SK-N-SH (cell line): ENCODE results near the gene DEPDC5. TPM values are rescaled to one million over a fixed set of nuclear protein-coding genes. Genes with fewer than 3 reads are reported as not detected.

Source experiments
- CTCF ChIA-PET: fragments of 300-600, 350-600 bp; formaldehyde crosslinking; extraction: SDS; loops from one replicate; lab custom pipeline; 2021; lab: Yijun Ruan, JAX
- POLR2A ChIA-PET: fragments of 350-600 bp; sonication (Branson Sonifier 250); formaldehyde crosslinking; extraction: SDS; loops from one replicate; lab custom pipeline; 2020; ENCODE audit warnings: antibody characterized with exemption, inconsistent platforms; lab: Yijun Ruan, JAX
- DNase-seq: peaks from one replicate; pipeline ENCODE4 v3.0.0; 2012
- H2AFZ ChIP-seq: fragments of 200-600 bp; sonication (generic); 2 replicates; pipeline ENCODE4 v1.8.1; 2016; ENCODE audit warnings: antibody characterized with exemption, mild to moderate bottlenecking, low read depth
- H3F3A ChIP-seq: fragments of 200-600 bp; sonication (generic); replicated peaks from 2 replicates; pipeline ENCODE3; 2016; ENCODE audit warnings: antibody characterized with exemption, mild to moderate bottlenecking; ENCODE audit not compliant: insufficient read depth
- H3K27ac ChIP-seq, 2 experiments: fragments of 200-500 bp in 1 of 2; fragments of 200-600 bp in 1 of 2; sonication (Bioruptor generic) in 1 of 2; sonication (generic), shearing (Covaris generic) in 1 of 2; 2 replicates each; pipeline versions ENCODE4 v1.5.1 to v1.6.1; 2014 to 2016; ENCODE audit warnings: low read depth in 2 of 2, inconsistent platforms in 1 of 2, low read length in 1 of 2, mild to moderate bottlenecking in 1 of 2, mixed read lengths in 1 of 2
- H3K27me3 ChIP-seq: fragments of 200-600 bp; sonication (generic), shearing (Covaris generic); 2 replicates; pipeline ENCODE4 v1.6.1; 2016; ENCODE audit warnings: mixed run types; ENCODE audit not compliant: insufficient read depth
- H3K36me3 ChIP-seq, 2 experiments: fragments of 200-500 bp in 1 of 2; fragments of 200-600 bp in 1 of 2; sonication (Bioruptor generic) in 1 of 2; sonication (generic) in 1 of 2; replicated peaks in 1 of 2; 2 replicates each; pipeline versions ENCODE3 to v1.5.1; 2014 to 2016; ENCODE audit warnings: low read length in 1 of 2, mild to moderate bottlenecking in 1 of 2; ENCODE audit not compliant: insufficient read depth in 2 of 2, control insufficient read depth in 1 of 2
- H3K4me1 ChIP-seq, 2 experiments: fragments of 200-500 bp in 1 of 2; fragments of 200-600 bp in 1 of 2; sonication (Bioruptor generic) in 1 of 2; sonication (generic), shearing (Covaris generic) in 1 of 2; 2 replicates each; pipeline versions ENCODE4 v1.5.1 to v1.6.1; 2014 to 2016; ENCODE audit warnings: low read depth in 1 of 2, low read length in 1 of 2, mixed run types in 1 of 2; ENCODE audit not compliant: insufficient read depth in 2 of 2, control insufficient read depth in 1 of 2
- H3K4me2 ChIP-seq: fragments of 200-600 bp; sonication (generic), shearing (Covaris generic); 2 replicates; pipeline ENCODE4 v1.6.1; 2017; ENCODE audit warnings: mixed run types
- H3K4me3 ChIP-seq, 2 experiments: fragments of 200-500 bp in 1 of 2; fragments of 200-600 bp in 1 of 2; sonication (Bioruptor generic) in 1 of 2; sonication (generic), shearing (Covaris generic) in 1 of 2; 2 replicates each; pipeline versions ENCODE4 v1.5.1 to v1.8.1; 2014 to 2016; ENCODE audit warnings: low read depth in 2 of 2, inconsistent platforms in 1 of 2, low read length in 1 of 2, mild to moderate bottlenecking in 1 of 2, mixed read lengths in 1 of 2, moderate library complexity in 1 of 2
- H3K79me2 ChIP-seq: fragments of 200-600 bp; sonication (generic); 2 replicates; pipeline ENCODE4 v1.8.1; 2017; ENCODE audit warnings: mild to moderate bottlenecking; ENCODE audit not compliant: insufficient read depth
- H3K9ac ChIP-seq: fragments of 200-600 bp; sonication (generic); 2 replicates; pipeline ENCODE4 v1.6.1; 2017; ENCODE audit warnings: mixed run types
- H3K9me2 ChIP-seq: fragments of 200-600 bp; sonication (generic); 2 replicates; pipeline ENCODE4 v1.6.1; 2017; ENCODE audit warnings: mixed run types
- H3K9me3 ChIP-seq: fragments of 200-600 bp; sonication (generic); 2 replicates; pipeline ENCODE4 v1.6.1; 2017; ENCODE audit warnings: mixed run types, mild to moderate bottlenecking, moderate library complexity
- H4K20me1 ChIP-seq: fragments of 200-600 bp; sonication (generic); 2 replicates; pipeline ENCODE4 v1.6.1; 2017; ENCODE audit warnings: mild to moderate bottlenecking, mixed run types; ENCODE audit not compliant: insufficient read depth
- CTCF ChIP-seq: fragments of 200-600 bp; sonication (generic); IDR thresholded peaks from 2 replicates; pipeline ENCODE4 v1.6.1; 2017; ENCODE audit warnings: antibody characterized with exemption, mild to moderate bottlenecking, moderate library complexity
- EP300 ChIP-seq, 2 experiments: IDR thresholded peaks; 2 replicates each; pipeline versions ENCODE4 v1.4.0 to v1.6.1; 2012; ENCODE audit warnings: borderline replicate concordance in 1 of 2, low read depth in 1 of 2, low read length in 1 of 2
- EZH2phosphoT487 ChIP-seq: fragments of 200-600 bp; sonication (generic); IDR thresholded peaks from 2 replicates; pipeline ENCODE4 v1.6.1; 2017; ENCODE audit warnings: low read depth, mixed run types, mild to moderate bottlenecking, antibody characterized with exemption, moderate library complexity, borderline replicate concordance
- FOSL2 ChIP-seq: IDR thresholded peaks from 2 replicates; pipeline ENCODE4 v1.4.0; 2012; ENCODE audit warnings: low read depth, mild to moderate bottlenecking, moderate library complexity, borderline replicate concordance
- FOXM1 ChIP-seq: IDR thresholded peaks from 2 replicates; pipeline ENCODE4 v1.4.0; 2012; ENCODE audit warnings: low read depth, mild to moderate bottlenecking
- GABPA ChIP-seq: IDR thresholded peaks from 2 replicates; pipeline ENCODE4 v1.4.0; 2012; ENCODE audit warnings: low read depth, mild to moderate bottlenecking
- IRF3 ChIP-seq: fragments of 150-350 bp; IDR thresholded peaks from 2 replicates; pipeline ENCODE4 v1.6.1; 2016; ENCODE audit warnings: mild to moderate bottlenecking, low read depth, low read length
- JUND ChIP-seq: IDR thresholded peaks from 2 replicates; pipeline ENCODE4 v1.4.0; 2012
- MAX ChIP-seq: IDR thresholded peaks from 2 replicates; pipeline ENCODE4 v1.4.0; 2012; ENCODE audit warnings: low read depth
- MEF2A ChIP-seq: IDR thresholded peaks from 2 replicates; pipeline ENCODE4 v1.4.0; 2012; ENCODE audit warnings: low read depth, borderline replicate concordance
- NFIC ChIP-seq: IDR thresholded peaks from 2 replicates; pipeline ENCODE4 v1.4.0; 2012; ENCODE audit warnings: borderline replicate concordance
- PBX3 ChIP-seq: IDR thresholded peaks from 2 replicates; pipeline ENCODE4; 2012
- RAD21 ChIP-seq: IDR thresholded peaks from 2 replicates; pipeline ENCODE4 v1.6.1; 2012; ENCODE audit warnings: mild to moderate bottlenecking, low read length
- REST ChIP-seq: IDR thresholded peaks from 2 replicates; pipeline ENCODE4 v1.6.1; 2012; ENCODE audit warnings: mild to moderate bottlenecking, low read depth, low read length, moderate library complexity
- RXRA ChIP-seq: IDR thresholded peaks from 2 replicates; pipeline ENCODE4 v1.4.0; 2012; ENCODE audit warnings: low read depth, mild to moderate bottlenecking, borderline replicate concordance
- SMC3 ChIP-seq: IDR thresholded peaks from 2 replicates; pipeline ENCODE4 v1.6.1; 2012; ENCODE audit warnings: low read depth, low read length, improper control_type of control experiment
- TAF1 ChIP-seq: IDR thresholded peaks from 2 replicates; pipeline ENCODE4 v1.6.1; 2012; ENCODE audit warnings: low read depth, mild to moderate bottlenecking, low read length, moderate library complexity, borderline replicate concordance
- TCF12 ChIP-seq: IDR thresholded peaks from 2 replicates; pipeline ENCODE4 v1.4.0; 2012
- TEAD4 ChIP-seq: IDR thresholded peaks from 2 replicates; pipeline ENCODE4 v1.4.0; 2012; ENCODE audit warnings: mild to moderate bottlenecking, borderline replicate concordance; ENCODE audit not compliant: insufficient read depth
- USF2 ChIP-seq: fragments of 150-350 bp; IDR thresholded peaks from 2 replicates; pipeline ENCODE4 v1.6.1; 2017; ENCODE audit warnings: antibody characterized with exemption, low read length, low read depth, borderline replicate concordance
- WGBS: methylation state at CpG from one replicate; pipeline ENCODE4 v1.1.6; 2017; ENCODE audit warnings: low lambda C conversion rate; 5-methylcytosine and 5-hydroxymethylcytosine counted together
- polyA plus RNA-seq, 3 experiments: library from polyadenylated mRNA; depleted of rRNA; stranded (reverse); fragments of >200 nt; gene quantifications; 2 replicates each; pipeline ENCODE4 v1.2.3, GENCODE V29; 2012

Gene DEPDC5
- polyA plus RNA-seq, 1 of the 3 experiments (the other 2 are of a cell fraction) = 7.8 TPM

- TF ChIP-seq IRF3 (no peak), PBX3 (no peak), JUND (no peak), EZH2phosphoT487 (no peak), TCF12 (no peak), FOSL2 (no peak)
These were observed 192.3 kb downstream of the DEPDC5 start (continued) for GRCh38 chr22:31945971-31946680.

GRCh38 chr22:31947296-31947695 lies 193.5 kb downstream of the DEPDC5 start:
- Histone ChIP-seq H3K79me2 (peaks cover 77% of the 10 kb centered on the region), H3K27me3 (no peaks in the 10 kb centered on the region), H3F3A (peaks cover 26% of the 10 kb centered on the region), H3K27ac (peak overlapping the region in 1 of 2 experiments; percentile 23; a peak in 3 of 4 replicates), H3K36me3 (peaks cover 22 to 38% of the 10 kb centered on the region in 2 experiments), H3K9ac (0 out of 2 replicates have a peak overlapping the region, but pooled peaks have one; percentile 98), H3K4me3 (peak overlapping the region in 1 of 2 experiments; percentile 98; a peak in 1 of 4 replicates), H3K4me1 (peaks cover 21 to 34% of the 10 kb centered on the region in 2 experiments), H3K4me2 (peak overlapping the region; percentile 97), H3K9me3 (no peaks in the 10 kb centered on the region), H4K20me1 (peaks cover 67% of the 10 kb centered on the region), H2AFZ (no peak overlapping the region), H3K9me2 (no peaks in the 10 kb centered on the region)
- CTCF ChIA-PET = interaction anchor here (0.8 to 4.3 kb wide), 13 partner anchors 9 to 164 kb away, joined by 3 to 17 read pairs (median 4); no protein-coding TSS in a partner anchor
- WGBS = 32% methylated on average over 2 of the region's 2 CpGs
- DNase-seq = no peak
- POLR2A ChIA-PET = no interaction called here
- TF ChIP-seq TAF1 = no peak
- no peak for TF ChIP-seq TCF12
- no peak for TF ChIP-seq GABPA
- TF ChIP-seq REST = no peak
- no peak for TF ChIP-seq NFIC
- peak; percentile 57 for TF ChIP-seq SMC3
- TF ChIP-seq TEAD4 = no peak
- TF ChIP-seq USF2 = no peak
- TF ChIP-seq RAD21 = peak; percentile 78
- peak; percentile 51 for TF ChIP-seq CTCF
- no peak for TF ChIP-seq MEF2A
- no peak for TF ChIP-seq MAX
- TF ChIP-seq FOXM1 = no peak
- no peak for TF ChIP-seq EP300 (IDR thresholded peaks at IDR 0.05; ENCODE audit: borderline replicate concordance in 1 of 2, low read depth in 1 of 2, low read length in 1 of 2)
- no peak for TF ChIP-seq RXRA
- no peak for TF ChIP-seq FOSL2
